IMR-90 (cell line): ENCODE measurements around the gene MRPL4. TPM values are rescaled to one million over a fixed set of nuclear protein-coding genes. Genes with fewer than 3 reads are reported as not detected.

ENCODE experiments used
- ATAC-seq: fragments of 200-7000 bp; cut with Tn5 transposase; 2 replicates; pipeline ENCODE4 v1.9.1; 2020; ENCODE audit warnings: low read depth, mild to moderate bottlenecking, moderate library complexity
- BruUV-seq: library from RNA; stranded (reverse); fragments of 400-500 nt; replicated peaks from 2 replicates; lab custom pipeline; 2021; lab: Mats Ljungman, UMichigan
- CTCF ChIA-PET: fragments of 300-600 bp; formaldehyde crosslinking; extraction: SDS; loops from one replicate; lab custom pipeline; 2021; ENCODE audit warnings: antibody characterized with exemption; lab: Yijun Ruan, JAX
- POLR2A ChIA-PET: fragments of 300-600 bp; sonication (Branson Sonifier 250); formaldehyde crosslinking; loops from one replicate; lab custom pipeline; 2022; ENCODE audit warnings: antibody characterized with exemption; ENCODE audit not compliant: unreplicated experiment; lab: Charles Lee
- DNase-seq: peaks from one replicate; pipeline ENCODE4 v3.0.0; 2013
- H2AFZ ChIP-seq: replicated peaks from 2 replicates; pipeline ENCODE3; 2013; ENCODE audit warnings: low read length, mild to moderate bottlenecking; ENCODE audit not compliant: poor library complexity
- H2AK5ac ChIP-seq: 2 replicates; pipeline ENCODE4 v1.6.1; 2013; ENCODE audit warnings: low read depth, low read length, inconsistent platforms
- H2AK9ac ChIP-seq: replicated peaks from 2 replicates; pipeline ENCODE3; 2013; ENCODE audit warnings: mild to moderate bottlenecking, low read depth, low read length, moderate library complexity; ENCODE audit not compliant: poor library complexity
- H2BK120ac ChIP-seq: 2 replicates; pipeline ENCODE4 v1.6.1; 2013; ENCODE audit warnings: low read depth, low read length, inconsistent platforms
- H2BK15ac ChIP-seq: 3 replicates; pipeline ENCODE4 v1.6.1; 2013; ENCODE audit warnings: low read depth, low read length, inconsistent platforms
- H2BK20ac ChIP-seq: 2 replicates; pipeline ENCODE4 v1.6.1; 2013; ENCODE audit warnings: low read depth, mild to moderate bottlenecking, inconsistent platforms, low read length, moderate library complexity
- H2BK5ac ChIP-seq: 2 replicates; pipeline ENCODE4 v1.6.1; 2013; ENCODE audit warnings: mild to moderate bottlenecking, low read depth, low read length, inconsistent platforms; ENCODE audit not compliant: poor library complexity, severe bottlenecking
- H3K14ac ChIP-seq: replicated peaks from 2 replicates; pipeline ENCODE4 v1.6.1; 2013; ENCODE audit warnings: low read depth, low read length, inconsistent platforms
- H3K18ac ChIP-seq: 2 replicates; pipeline ENCODE4 v1.6.1; 2013; ENCODE audit warnings: low read depth, low read length, control low read depth
- H3K23ac ChIP-seq: 2 replicates; pipeline ENCODE4 v1.6.1; 2013; ENCODE audit warnings: low read depth, low read length, inconsistent platforms
- H3K27ac ChIP-seq: 2 replicates; pipeline ENCODE4 v1.5.1; 2013; ENCODE audit warnings: mild to moderate bottlenecking, control low read depth, low read length; ENCODE audit not compliant: insufficient read depth
- H3K27me3 ChIP-seq: 2 replicates; pipeline ENCODE4 v1.6.1; 2013; ENCODE audit warnings: low read length; ENCODE audit not compliant: control insufficient read depth, insufficient read depth
- H3K36me3 ChIP-seq: 2 replicates; pipeline ENCODE4 v1.6.1; 2013; ENCODE audit warnings: low read length, mixed read lengths; ENCODE audit not compliant: control insufficient read depth, insufficient read depth
- H3K4ac ChIP-seq: 2 replicates; pipeline ENCODE4 v1.6.1; 2013; ENCODE audit warnings: low read depth, low read length, inconsistent platforms
- H3K4me1 ChIP-seq: 2 replicates; pipeline ENCODE4 v1.6.1; 2013; ENCODE audit warnings: low read length, mixed read lengths; ENCODE audit not compliant: control insufficient read depth, insufficient read depth
- H3K4me2 ChIP-seq: 2 replicates; pipeline ENCODE4 v1.6.1; 2013; ENCODE audit warnings: low read depth, mild to moderate bottlenecking, control low read depth, low read length, moderate library complexity
- H3K4me3 ChIP-seq: 2 replicates; pipeline ENCODE4 v1.5.1; 2013; ENCODE audit warnings: low read depth, mild to moderate bottlenecking, control low read depth, low read length, moderate library complexity; ENCODE audit not compliant: insufficient read depth
- H3K56ac ChIP-seq: 2 replicates; pipeline ENCODE4 v1.6.1; 2013; ENCODE audit warnings: low read length, inconsistent platforms; ENCODE audit not compliant: insufficient read depth; ENCODE audit errors: extremely low read depth
- H3K79me1 ChIP-seq, 2 experiments: 2 replicates each; pipeline ENCODE4 v1.6.1; 2013; ENCODE audit warnings: low read length in 2 of 2, inconsistent platforms in 1 of 2, low read depth in 1 of 2
- H3K9ac ChIP-seq: 2 replicates; pipeline ENCODE4 v1.6.1; 2013; ENCODE audit warnings: low read depth, low read length, control low read depth
- H3K9me1 ChIP-seq: 2 replicates; pipeline ENCODE4 v1.6.1; 2013; ENCODE audit warnings: low read length, inconsistent platforms; ENCODE audit not compliant: insufficient read depth
- H3K9me3 ChIP-seq: 2 replicates; pipeline ENCODE4 v1.6.1; 2013; ENCODE audit warnings: low read length; ENCODE audit not compliant: control insufficient read depth, insufficient read depth
- H4K20me1 ChIP-seq: 2 replicates; pipeline ENCODE4 v1.6.1; 2013; ENCODE audit warnings: low read length, inconsistent platforms; ENCODE audit not compliant: insufficient read depth
- H4K5ac ChIP-seq: 2 replicates; pipeline ENCODE4 v1.6.1; 2013; ENCODE audit warnings: mild to moderate bottlenecking, low read depth, low read length, control low read depth
- H4K8ac ChIP-seq, 2 experiments: 2 replicates each; pipeline ENCODE4 v1.6.1; 2013; ENCODE audit warnings: low read depth in 2 of 2, low read length in 2 of 2, control low read depth in 1 of 2, inconsistent platforms in 1 of 2
- H4K91ac ChIP-seq: 2 replicates; pipeline ENCODE4 v1.6.1; 2013; ENCODE audit warnings: low read depth, low read length, inconsistent platforms; ENCODE audit not compliant: insufficient read depth
- CHD1 ChIP-seq: IDR thresholded peaks from 2 replicates; pipeline ENCODE4 v1.6.1; 2012; ENCODE audit warnings: low read depth, low read length, improper control_type of control experiment
- MAZ ChIP-seq: IDR thresholded peaks from 2 replicates; pipeline ENCODE4 v1.6.1; 2012; ENCODE audit warnings: low read depth, mild to moderate bottlenecking, low read length, improper control_type of control experiment, moderate library complexity, borderline replicate concordance
- NFE2L2 ChIP-seq: fragments of 150-350 bp; IDR thresholded peaks from 2 replicates; pipeline ENCODE4 v1.6.1; 2016; ENCODE audit warnings: low read depth, mild to moderate bottlenecking, low read length
- POLR2A ChIP-seq: IDR thresholded peaks from 2 replicates; pipeline ENCODE4 v1.6.1; 2012; ENCODE audit warnings: mild to moderate bottlenecking, low read depth, low read length
- RAD21 ChIP-seq: IDR thresholded peaks from 2 replicates; pipeline ENCODE4 v1.6.1; 2012; ENCODE audit warnings: low read length, improper control_type of control experiment
- SMC3 ChIP-seq: fragments of 150-350 bp; IDR thresholded peaks from 2 replicates; pipeline ENCODE4 v1.6.1; 2016; ENCODE audit warnings: low read depth, mild to moderate bottlenecking, antibody characterized with exemption, low read length, moderate library complexity
- WGBS, 2 experiments: methylation state at CpG; one replicate each; pipeline versions ENCODE4 v1.1.5 to v1.1.7; 2013; ENCODE audit warnings: missing lambda C conversion rate in 2 of 2; ENCODE audit not compliant: insufficient read length in 1 of 2; ENCODE audit errors: extremely low coverage in 2 of 2; 5-methylcytosine and 5-hydroxymethylcytosine counted together
- dilution Hi-C: fragments of 300-500 bp; cut with HindIII; formaldehyde crosslinking; loops from one replicate; pipeline ENCODE4 v1.14.3; 2018; ENCODE audit warnings: low sequenced_read_pairs; ENCODE audit not compliant: unreplicated experiment
- in situ Hi-C: fragments of 300-500 bp; cut with MboI; formaldehyde crosslinking; loops from 3 replicates; pipeline ENCODE4 v1.14.3; 2019; ENCODE audit warnings: low sequenced_read_pairs, inconsistent platforms, mixed read lengths
- intact Hi-C: fragments of 100-400 bp; cut with micrococcal nuclease; formaldehyde crosslinking; loops from 2 replicates; pipeline ENCODE4 v1.10.0; 2022
- polyA plus RNA-seq, 3 experiments: library from polyadenylated mRNA; depleted of rRNA; stranded (reverse); fragments of >200 nt; gene quantifications; 2 replicates each; pipeline ENCODE4 v1.2.3, GENCODE V29; 2012; ENCODE audit warnings: low replicate concordance in 1 of 3
- total RNA-seq: library from RNA; depleted of rRNA; stranded (reverse); fragments of >200 nt; gene quantifications from 2 replicates; pipeline ENCODE4 v1.2.3, GENCODE V29; 2012

The MRPL4 gene
- total and polyA plus RNA-seq, 2 of the 4 experiments (the other 2 are of a cell fraction) = 32.8 to 108 TPM

GRCh38 chr19:10224337-10224736 lies 27.7 kb upstream of the MRPL4 start:
- dilution Hi-C loops (no loop called here), intact Hi-C loops (no loop called here), in situ Hi-C loops (no loop called here)
- CTCF ChIA-PET = no interaction called here
- BruUV-seq = no TSS peak
- H2AK9ac ChIP-seq = no peak overlapping the region
- H4K91ac ChIP-seq = no peak overlapping the region
- no peak overlapping the region for H3K14ac ChIP-seq
- H3K4me3 ChIP-seq = no peak overlapping the region
- H3K9me1 ChIP-seq = peaks cover 22% of the 10 kb centered on the region
- no peak overlapping the region for H3K4me2 ChIP-seq
- no peak overlapping the region for H3K9ac ChIP-seq
- H3K56ac ChIP-seq = no peak overlapping the region
- no peak overlapping the region for H2BK15ac ChIP-seq
- no peak overlapping the region for H3K23ac ChIP-seq
- peaks cover 25% of the 10 kb centered on the region for H4K20me1 ChIP-seq
- H3K79me1 ChIP-seq = peaks cover 21 to 85% of the 10 kb centered on the region in 2 experiments; a peak in 3 of 4 replicates
- H2BK120ac ChIP-seq = no peak overlapping the region
- no peak overlapping the region for H3K4ac ChIP-seq
- H2AK5ac ChIP-seq = peak overlapping the region; percentile 38; the same call in 1 of the 2 replicates
- H3K18ac ChIP-seq = no peak overlapping the region
- H3K36me3 ChIP-seq = peaks cover 38% of the 10 kb centered on the region
- no peak for ATAC-seq
- H3K9me3 ChIP-seq = no peaks in the 10 kb centered on the region
- no peak overlapping the region for H4K8ac ChIP-seq
- no peak overlapping the region for H4K5ac ChIP-seq
- no peak overlapping the region for H3K27ac ChIP-seq
- no peak overlapping the region for H2AFZ ChIP-seq
- TF ChIP-seq CHD1 (no peak), POLR2A (no peak), MAZ (no peak), RAD21 (no peak), NFE2L2 (no peak), SMC3 (no peak)
- WGBS, 2 experiments = 94% methylated on average over 14 of the region's 23 CpGs; no CpG with 5 or more reads in 1 of the 2 experiments
- H2BK5ac ChIP-seq = no peak overlapping the region
- DNase-seq = no peak
- H3K4me1 ChIP-seq = peaks cover 26% of the 10 kb centered on the region
- POLR2A ChIA-PET = no interaction called here
- no peak overlapping the region for H2BK20ac ChIP-seq
- H3K27me3 ChIP-seq = no peaks in the 10 kb centered on the region
